OCI-LY3 (cell line): ENCODE data around the gene SLC7A1.

Experiments used
- H2AFZ ChIP-seq: fragments of 200-600, 300-600 bp; shearing (Covaris generic); 2 replicates; pipeline ENCODE4 v1.6.0; 2014; ENCODE audit warnings: antibody characterized with exemption, low read depth, low read length
- H3K27ac ChIP-seq: fragments of 200-600, 300-600 bp; sonication (generic); 2 replicates; pipeline ENCODE4 v1.5.1; 2014; ENCODE audit warnings: mild to moderate bottlenecking, low read length, moderate library complexity, mixed read lengths
- H3K27me3 ChIP-seq: fragments of 200-600, 300-600 bp; sonication (generic); 2 replicates; pipeline ENCODE4 v1.6.1; 2014; ENCODE audit warnings: low read depth, low read length, mixed read lengths
- H3K36me3 ChIP-seq: fragments of 200-600, 300-600 bp; sonication (generic); replicated peaks from 2 replicates; pipeline ENCODE3; 2014; ENCODE audit warnings: low read depth, low read length, mixed read lengths
- H3K4me1 ChIP-seq: fragments of 300-600, 200-600 bp; sonication (generic); 2 replicates; pipeline ENCODE4 v1.6.1; 2014; ENCODE audit warnings: low read length, mixed read lengths
- H3K4me2 ChIP-seq: fragments of 200-600, 300-600 bp; sonication (generic); 2 replicates; pipeline ENCODE4 v1.6.1; 2014; ENCODE audit warnings: low read length, mixed read lengths
- H3K4me3 ChIP-seq: fragments of 300-600, 200-600 bp; sonication (generic); 2 replicates; pipeline ENCODE4 v1.5.1; 2014; ENCODE audit warnings: antibody characterized with exemption, mild to moderate bottlenecking, low read length, moderate library complexity
- H3K79me2 ChIP-seq: fragments of 300-600, 200-600 bp; shearing (Covaris generic); 2 replicates; pipeline ENCODE4 v1.6.1; 2014; ENCODE audit warnings: mild to moderate bottlenecking, low read length, mixed read lengths
- H3K9ac ChIP-seq: fragments of 300-600, 200-600 bp; shearing (Covaris generic); 2 replicates; pipeline ENCODE4 v1.6.0; 2014; ENCODE audit warnings: mild to moderate bottlenecking, low read length, moderate library complexity
- H3K9me3 ChIP-seq: fragments of 200-600, 300-600 bp; shearing (Covaris generic); 2 replicates; pipeline ENCODE4 v1.6.1; 2014; ENCODE audit warnings: low read length, mixed read lengths; ENCODE audit not compliant: insufficient read depth
- H4K20me1 ChIP-seq: fragments of 200-600, 300-600 bp; sonication (generic); 2 replicates; pipeline ENCODE4 v1.6.1; 2016; ENCODE audit warnings: low read length, mixed read lengths; ENCODE audit not compliant: insufficient read depth
- CTCF ChIP-seq: fragments of 200-600, 300-600 bp; sonication (generic); IDR thresholded peaks from 2 replicates; pipeline ENCODE4 v1.5.1; 2014; ENCODE audit warnings: antibody characterized with exemption, low read length, low read depth
- EZH2phosphoT487 ChIP-seq: fragments of 200-600 bp; shearing (Covaris generic); IDR thresholded peaks from 2 replicates; pipeline ENCODE4 v1.6.1; 2018; ENCODE audit warnings: antibody characterized with exemption, mixed run types, low read depth

Gene SLC7A1

GRCh38 chr13:29587645-29588044 is 7.8 kb downstream of the SLC7A1 start:
- H3K36me3 ChIP-seq, result peaks cover 40% of the 10 kb centered on the region
- H2AFZ ChIP-seq, result no peak overlapping the region
- H3K27ac ChIP-seq, result no peak overlapping the region
- no peak overlapping the region for H3K4me3 ChIP-seq
- no peaks in the 10 kb centered on the region for H3K27me3 ChIP-seq
- H3K4me2 ChIP-seq, result no peak overlapping the region
- H3K9ac ChIP-seq, result no peak overlapping the region
- 0 out of 2 replicates have a peak, but pooled peaks cover under 1% of the 10 kb centered on the region for H3K4me1 ChIP-seq
- H4K20me1 ChIP-seq, result peaks cover 100% of the 10 kb centered on the region
- TF ChIP-seq CTCF (no peak), EZH2phosphoT487 (no peak)
- H3K79me2 ChIP-seq, result peaks cover 100% of the 10 kb centered on the region
- H3K9me3 ChIP-seq, result no peaks in the 10 kb centered on the region

GRCh38 chr13:29583073-29583785 is 12.3 kb downstream of the SLC7A1 start:
- no peak overlapping the region for H3K27ac ChIP-seq
- H3K79me2 ChIP-seq, result peaks cover 100% of the 10 kb centered on the region
- H3K4me2 ChIP-seq, result no peak overlapping the region
- no peak overlapping the region for H3K9ac ChIP-seq
- peaks cover 98% of the 10 kb centered on the region for H4K20me1 ChIP-seq
- no peaks in the 10 kb centered on the region for H3K4me1 ChIP-seq
- no peaks in the 10 kb centered on the region for H3K9me3 ChIP-seq
- no peak overlapping the region for H2AFZ ChIP-seq
- H3K36me3 ChIP-seq, result peaks cover 30% of the 10 kb centered on the region
- TF ChIP-seq CTCF (no peak), EZH2phosphoT487 (no peak)
- no peaks in the 10 kb centered on the region for H3K27me3 ChIP-seq
- no peak overlapping the region for H3K4me3 ChIP-seq

- no peak overlapping the region for H3K27ac ChIP-seq
- H2AFZ ChIP-seq, result no peak overlapping the region
- peaks cover 98% of the 10 kb centered on the region for H4K20me1 ChIP-seq
- H3K36me3 ChIP-seq, result peaks cover 22% of the 10 kb centered on the region
- H3K4me3 ChIP-seq, result no peak overlapping the region
- H3K4me1 ChIP-seq, result no peaks in the 10 kb centered on the region
- peaks cover 100% of the 10 kb centered on the region for H3K79me2 ChIP-seq
- no peak overlapping the region for H3K4me2 ChIP-seq
- no peaks in the 10 kb centered on the region for H3K27me3 ChIP-seq
- TF ChIP-seq CTCF (no peak), EZH2phosphoT487 (no peak)
- H3K9me3 ChIP-seq, result no peaks in the 10 kb centered on the region
- H3K9ac ChIP-seq, result no peak overlapping the region
Measured at GRCh38 chr13:29582171-29582570, 13.3 kb downstream of the SLC7A1 start.

- Histone ChIP-seq H3K27me3 (no peaks in the 10 kb centered on the region), H3K9ac (no peak overlapping the region), H3K4me2 (no peak overlapping the region), H3K27ac (no peak overlapping the region), H2AFZ (no peak overlapping the region), H4K20me1 (peaks cover 98% of the 10 kb centered on the region), H3K4me3 (no peak overlapping the region), H3K9me3 (no peaks in the 10 kb centered on the region), H3K36me3 (peaks cover 18% of the 10 kb centered on the region), H3K79me2 (peaks cover 100% of the 10 kb centered on the region), H3K4me1 (no peaks in the 10 kb centered on the region)
- TF ChIP-seq CTCF, result no peak
- no peak for TF ChIP-seq EZH2phosphoT487
Measured at GRCh38 chr13:29581666-29582065, 13.8 kb downstream of the SLC7A1 start.
